K562 (cell line): ENCODE data around the gene KLHL30. TPM values are rescaled to one million over a fixed set of nuclear protein-coding genes. Genes with fewer than 3 reads are reported as not detected.

Source experiments
- ATAC-seq: fragments of 200-7000 bp; cut with Tn5 transposase; 3 replicates; pipeline ENCODE4 v1.9.1; 2020; ENCODE audit warnings: moderate library complexity
- BruUV-seq: library from RNA; stranded (reverse); fragments of 400-500 nt; replicated peaks from 2 replicates; lab custom pipeline; 2021; lab: Mats Ljungman, UMichigan
- CTCF ChIA-PET: fragments of 300-600 bp; formaldehyde crosslinking; extraction: SDS; loops from one replicate; lab custom pipeline; 2021; ENCODE audit warnings: low intra/inter-chr PET ratio; lab: Yijun Ruan, JAX
- POLR2A ChIA-PET: fragments of 300-600, 350-650 bp; sonication (Branson Sonifier 250); formaldehyde crosslinking; extraction: SDS; loops from one replicate; lab custom pipeline; 2021; ENCODE audit warnings: antibody characterized with exemption, inconsistent platforms; lab: Yijun Ruan, JAX
- DNase-seq, 4 experiments: peaks; one replicate each; pipeline versions ENCODE4 v3.0.0 to v3.0.0-alpha.2; 2011 to 2018; ENCODE audit warnings: low spot score in 3 of 4, mixed read lengths in 3 of 4; ENCODE audit errors: extremely low read depth in 1 of 4
- FAIRE-seq: peaks from 2 replicates; lab custom pipeline; 2011; peaks lifted over from hg19 to GRCh38; lab: Jason Lieb, UNC
- H2AFZ ChIP-seq: 2 replicates; pipeline ENCODE4 v1.6.0; 2011; ENCODE audit warnings: low read depth, low read length, control low read depth, inconsistent platforms
- H3K27ac ChIP-seq: fragments of 200-600 bp; 3 replicates; pipeline ENCODE4 v1.8.0; 2011; ENCODE audit warnings: low read depth, mild to moderate bottlenecking, control low read depth, inconsistent platforms, low read length, moderate library complexity, mixed read lengths; ENCODE audit errors: extremely low read depth
- H3K27me3 ChIP-seq, 2 experiments: fragments of 300-600 bp in 1 of 2; 2 replicates in 1 of 2; 3 replicates in 1 of 2; pipeline versions ENCODE4 v1.6.0 to v1.8.0; 2011; ENCODE audit warnings: inconsistent platforms in 2 of 2, low read length in 2 of 2, mild to moderate bottlenecking in 1 of 2, mixed read lengths in 1 of 2, moderate library complexity in 1 of 2; ENCODE audit not compliant: control insufficient read depth in 2 of 2, insufficient read depth in 2 of 2
- H3K36me3 ChIP-seq: fragments of 300-600 bp; 3 replicates; pipeline ENCODE4 v1.8.0; 2011; ENCODE audit warnings: mild to moderate bottlenecking, low read length, inconsistent platforms; ENCODE audit not compliant: control insufficient read depth, insufficient read depth
- H3K4me1 ChIP-seq, 2 experiments: fragments of 200-600 bp in 1 of 2; replicated peaks in 1 of 2; 2 replicates in 1 of 2; 3 replicates in 1 of 2; pipeline versions ENCODE4 v1.5.1 to v1.8.0; 2011; ENCODE audit warnings: inconsistent platforms in 2 of 2, low read length in 2 of 2, mild to moderate bottlenecking in 1 of 2, mixed read lengths in 1 of 2, moderate library complexity in 1 of 2; ENCODE audit not compliant: control insufficient read depth in 2 of 2, insufficient read depth in 2 of 2
- H3K4me2 ChIP-seq: 2 replicates; pipeline ENCODE4 v1.6.1; 2011; ENCODE audit warnings: low read length, control low read depth, inconsistent platforms, mixed read lengths; ENCODE audit not compliant: insufficient read depth
- H3K4me3 ChIP-seq: fragments of 200-600 bp; sonication (generic), shearing (Covaris generic); 2 replicates; pipeline ENCODE4 v1.5.1; 2016; ENCODE audit warnings: control low read depth, inconsistent platforms
- H3K79me2 ChIP-seq: fragments of 200-600 bp; 3 replicates; pipeline ENCODE4 v1.8.0; 2011; ENCODE audit warnings: low read length, inconsistent platforms; ENCODE audit not compliant: control insufficient read depth, insufficient read depth
- H3K9ac ChIP-seq, 2 experiments: 2 replicates each; pipeline versions ENCODE4 v1.6.0 to v1.6.1; 2011; ENCODE audit warnings: low read depth in 2 of 2, low read length in 2 of 2, control low read depth in 1 of 2, inconsistent platforms in 1 of 2, mild to moderate bottlenecking in 1 of 2, mixed read lengths in 1 of 2; ENCODE audit not compliant: insufficient read depth in 1 of 2
- H3K9me1 ChIP-seq: one replicate; pipeline ENCODE4 v1.6.0; 2011; ENCODE audit warnings: inconsistent platforms, mild to moderate bottlenecking, low read length, moderate library complexity; ENCODE audit not compliant: control insufficient read depth, insufficient read depth
- H3K9me3 ChIP-seq: replicated peaks from 2 replicates; pipeline ENCODE4 v1.5.1; 2011; ENCODE audit warnings: low read depth, low read length, inconsistent platforms; ENCODE audit not compliant: control insufficient read depth, insufficient read depth
- H4K20me1 ChIP-seq: replicated peaks from 2 replicates; pipeline ENCODE4 v1.6.1; 2011; ENCODE audit warnings: low read length, inconsistent platforms, mixed read lengths; ENCODE audit not compliant: control insufficient read depth, insufficient read depth
- CSDE1 ChIP-seq, 2 experiments: fragments of 450-650 bp; IDR thresholded peaks; 2 replicates each; pipeline ENCODE4 v1.6.1; 2016; ENCODE audit warnings: mild to moderate bottlenecking in 1 of 2
- ELF1 ChIP-seq: fragments of 200-800 bp; sonication (Bioruptor generic); IDR thresholded peaks from 2 replicates; pipeline ENCODE4 v1.6.1; 2016; ENCODE audit warnings: missing genetic modification characterization, missing compliant biosample characterization
- HMG20A ChIP-seq: fragments of 450-650 bp; formaldehyde crosslinking; conservative IDR thresholded peaks from 2 replicates; pipeline ENCODE4 v1.4.0; 2020; ENCODE audit warnings: mild to moderate bottlenecking, mixed read lengths
- KDM5B ChIP-seq: fragments of 200-600 bp; sonication (generic); IDR thresholded peaks from 2 replicates; pipeline ENCODE4 v1.6.1; 2012; ENCODE audit warnings: low read depth, mild to moderate bottlenecking, moderate library complexity, low read length, control low read depth, inconsistent platforms; ENCODE audit not compliant: insufficient replicate concordance
- POLR3G ChIP-seq: IDR thresholded peaks from 2 replicates; pipeline ENCODE4 v1.6.1; 2011; ENCODE audit not compliant: insufficient read length, insufficient replicate concordance; ENCODE audit errors: extremely low read depth
- RB1 ChIP-seq: fragments of 450-650 bp; IDR thresholded peaks from 2 replicates; pipeline ENCODE4 v1.6.1; 2017; ENCODE audit warnings: low read depth, mild to moderate bottlenecking
- RUNX1 ChIP-seq: sonication (generic); IDR thresholded peaks from 2 replicates; pipeline ENCODE4 v1.6.1; 2016; ENCODE audit warnings: antibody characterized with exemption, low read depth
- ZNF146 ChIP-seq: IDR thresholded peaks from one replicate; pipeline ENCODE4 v1.6.1; 2018; ENCODE audit warnings: missing compliant biosample characterization; ENCODE audit not compliant: unreplicated experiment
- ZNF436 ChIP-seq: fragments of 250-450, 450-650 bp; sonication (Bioruptor Pico); formaldehyde crosslinking; IDR thresholded peaks from 2 replicates; pipeline ENCODE4 v1.7.0; 2020; ENCODE audit warnings: mild to moderate bottlenecking
- WGBS: fragments of 100-300 bp; shearing (Covaris generic); methylation state at CpG from one replicate; pipeline ENCODE4 v1.1.6; 2016; ENCODE audit warnings: low coverage, mixed read lengths; ENCODE audit not compliant: insufficient coverage; ENCODE audit errors: missing lambda C conversion rate; 5-methylcytosine and 5-hydroxymethylcytosine counted together
- in situ Hi-C: fragments of 300-500 bp; cut with MboI; formaldehyde crosslinking; loops from 4 replicates; pipeline ENCODE4 v1.15.0; 2018; ENCODE audit warnings: inconsistent platforms, mixed read lengths
- intact Hi-C: fragments of 100-400 bp; cut with micrococcal nuclease; formaldehyde crosslinking; loops from 2 replicates; pipeline ENCODE4 v1.14.2; 2022
- polyA plus RNA-seq, 8 experiments: library from polyadenylated mRNA; depleted of rRNA in 4 of 8; stranded (reverse) in 5 of 8; unstranded in 3 of 8; fragments of >200 nt; fragmentation: Nextera tagmentation in 2 of 8; fragmentation: Illumina TruSeq in 1 of 8; extraction: Ambion mirVana in 2 of 8; extraction: Trizol in 1 of 8; gene quantifications; 2 replicates each; pipeline versions ENCODE4 v1.2.1 to v1.2.3, GENCODE V29; 2011 to 2014; ENCODE audit warnings: inconsistent platforms in 1 of 8, missing spikeins in 1 of 8
- total RNA-seq, 7 experiments: library from RNA; depleted of rRNA in 6 of 7; stranded (reverse); fragments of >200 nt in 6 of 7; fragmentation: Illumina TruSeq in 2 of 7; extraction: Trizol in 2 of 7; gene quantifications; 2 replicates each; pipeline versions ENCODE4 v1.2.1 to v1.2.3, GENCODE V29; 2011 to 2021; ENCODE audit warnings: low replicate concordance in 1 of 7
- TF ChIP-seq, protein P1 (sequence below), 2 experiments: fragments of 450-650 bp; formaldehyde crosslinking in 1 of 2; IDR thresholded peaks; 2 replicates each; pipeline versions ENCODE4 v1.4.0 to v1.6.1; 2014 to 2020; ENCODE audit warnings: mild to moderate bottlenecking in 2 of 2, borderline replicate concordance in 1 of 2, low read depth in 1 of 2
- TF ChIP-seq, protein P2 (sequence below): fragments of 250-450 bp; sonication (Bioruptor Pico); IDR thresholded peaks from 2 replicates; pipeline ENCODE4 v1.5.0; 2021; ENCODE audit warnings: mild to moderate bottlenecking, borderline replicate concordance

Gene KLHL30
- total and polyA plus RNA-seq, 9 of the 15 experiments (the other 6 are each of a cell fraction or from before 2014, with no cell fraction given) = 0.04 TPM; not detected in 8

DNA sequence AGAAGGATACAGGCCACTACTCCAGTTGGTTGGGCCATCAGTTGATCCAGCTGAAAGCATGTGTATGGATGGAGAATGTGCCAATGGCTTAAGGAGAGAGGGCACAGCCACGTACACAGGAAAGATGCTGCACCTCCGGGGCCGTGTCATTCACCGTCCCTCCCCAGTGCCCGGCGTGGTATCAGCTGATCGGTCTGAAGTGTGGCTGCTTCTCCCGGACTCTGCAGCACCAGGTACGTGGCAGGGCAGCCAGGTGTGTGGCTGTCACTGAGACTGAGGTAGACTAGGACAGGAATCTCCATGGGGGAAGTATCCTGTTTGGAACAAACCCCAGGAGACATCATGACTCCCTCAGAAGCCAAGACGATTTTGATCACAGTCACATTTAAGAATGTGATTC, 16.1 kb downstream of the KLHL30 start:
- H3K4me2 ChIP-seq = no peak overlapping the region
- in situ Hi-C loops = no loop called here
- H3K9ac ChIP-seq = no peak overlapping the region
- FAIRE-seq (no peak), DNase-seq (no peak), ATAC-seq (no peak)
- ChIA-PET CTCF (no interaction called here), POLR2A (no interaction called here)
- H3K9me1 ChIP-seq = no peaks in the 10 kb centered on the region
- TF ChIP-seq CSDE1 (IDR thresholded peaks at IDR 0.05) = no peak
- TF ChIP-seq HMG20A (CRISPR knock-in tag) = no peak
- TF ChIP-seq ELF1 (tag) = no peak
- no peak for TF ChIP-seq RB1
- no peak for TF ChIP-seq POLR3G
- no peak for TF ChIP-seq KDM5B
- no peak for TF ChIP-seq ZNF146 (CRISPR knock-in tag)
- TF ChIP-seq, protein P1, sequence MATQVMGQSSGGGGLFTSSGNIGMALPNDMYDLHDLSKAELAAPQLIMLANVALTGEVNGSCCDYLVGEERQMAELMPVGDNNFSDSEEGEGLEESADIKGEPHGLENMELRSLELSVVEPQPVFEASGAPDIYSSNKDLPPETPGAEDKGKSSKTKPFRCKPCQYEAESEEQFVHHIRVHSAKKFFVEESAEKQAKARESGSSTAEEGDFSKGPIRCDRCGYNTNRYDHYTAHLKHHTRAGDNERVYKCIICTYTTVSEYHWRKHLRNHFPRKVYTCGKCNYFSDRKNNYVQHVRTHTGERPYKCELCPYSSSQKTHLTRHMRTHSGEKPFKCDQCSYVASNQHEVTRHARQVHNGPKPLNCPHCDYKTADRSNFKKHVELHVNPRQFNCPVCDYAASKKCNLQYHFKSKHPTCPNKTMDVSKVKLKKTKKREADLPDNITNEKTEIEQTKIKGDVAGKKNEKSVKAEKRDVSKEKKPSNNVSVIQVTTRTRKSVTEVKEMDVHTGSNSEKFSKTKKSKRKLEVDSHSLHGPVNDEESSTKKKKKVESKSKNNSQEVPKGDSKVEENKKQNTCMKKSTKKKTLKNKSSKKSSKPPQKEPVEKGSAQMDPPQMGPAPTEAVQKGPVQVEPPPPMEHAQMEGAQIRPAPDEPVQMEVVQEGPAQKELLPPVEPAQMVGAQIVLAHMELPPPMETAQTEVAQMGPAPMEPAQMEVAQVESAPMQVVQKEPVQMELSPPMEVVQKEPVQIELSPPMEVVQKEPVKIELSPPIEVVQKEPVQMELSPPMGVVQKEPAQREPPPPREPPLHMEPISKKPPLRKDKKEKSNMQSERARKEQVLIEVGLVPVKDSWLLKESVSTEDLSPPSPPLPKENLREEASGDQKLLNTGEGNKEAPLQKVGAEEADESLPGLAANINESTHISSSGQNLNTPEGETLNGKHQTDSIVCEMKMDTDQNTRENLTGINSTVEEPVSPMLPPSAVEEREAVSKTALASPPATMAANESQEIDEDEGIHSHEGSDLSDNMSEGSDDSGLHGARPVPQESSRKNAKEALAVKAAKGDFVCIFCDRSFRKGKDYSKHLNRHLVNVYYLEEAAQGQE (IDR thresholded peaks at IDR 0.05; ENCODE audit: borderline replicate concordance) = no peak
- TF ChIP-seq, protein P1 (CRISPR knock-in tag; IDR thresholded peaks at IDR 0.05; ENCODE audit: low read depth) = no peak
- TF ChIP-seq RUNX1 = no peak
- TF ChIP-seq, protein P2, sequence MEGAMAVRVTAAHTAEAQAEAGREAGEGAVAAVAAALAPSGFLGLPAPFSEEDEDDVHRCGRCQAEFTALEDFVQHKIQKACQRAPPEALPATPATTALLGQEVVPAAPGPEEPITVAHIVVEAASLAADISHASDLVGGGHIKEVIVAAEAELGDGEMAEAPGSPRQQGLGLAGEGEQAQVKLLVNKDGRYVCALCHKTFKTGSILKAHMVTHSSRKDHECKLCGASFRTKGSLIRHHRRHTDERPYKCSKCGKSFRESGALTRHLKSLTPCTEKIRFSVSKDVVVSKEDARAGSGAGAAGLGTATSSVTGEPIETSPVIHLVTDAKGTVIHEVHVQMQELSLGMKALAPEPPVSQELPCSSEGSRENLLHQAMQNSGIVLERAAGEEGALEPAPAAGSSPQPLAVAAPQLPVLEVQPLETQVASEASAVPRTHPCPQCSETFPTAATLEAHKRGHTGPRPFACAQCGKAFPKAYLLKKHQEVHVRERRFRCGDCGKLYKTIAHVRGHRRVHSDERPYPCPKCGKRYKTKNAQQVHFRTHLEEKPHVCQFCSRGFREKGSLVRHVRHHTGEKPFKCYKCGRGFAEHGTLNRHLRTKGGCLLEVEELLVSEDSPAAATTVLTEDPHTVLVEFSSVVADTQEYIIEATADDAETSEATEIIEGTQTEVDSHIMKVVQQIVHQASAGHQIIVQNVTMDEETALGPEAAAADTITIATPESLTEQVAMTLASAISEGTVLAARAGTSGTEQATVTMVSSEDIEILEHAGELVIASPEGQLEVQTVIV (CRISPR knock-in tag) = no peak
- TF ChIP-seq ZNF436 = no peak
- H2AFZ ChIP-seq = no peak overlapping the region
- no peak overlapping the region for H3K4me3 ChIP-seq
- no TSS peak for BruUV-seq
- no peaks in the 10 kb centered on the region for H3K9me3 ChIP-seq
- no peaks in the 10 kb centered on the region for H3K27me3 ChIP-seq
- no peaks in the 10 kb centered on the region for H3K36me3 ChIP-seq
- H3K79me2 ChIP-seq = no peaks in the 10 kb centered on the region
- peaks cover 0 to 42% of the 10 kb centered on the region in 2 experiments; a peak in 2 of 5 replicates for H3K4me1 ChIP-seq
- H3K27ac ChIP-seq = no peak overlapping the region
- intact Hi-C loops = no loop called here
- WGBS = 68% methylated on average over 8 of the region's 10 CpGs
- H4K20me1 ChIP-seq = no peaks in the 10 kb centered on the region
